Mesenteric fat pad (tissue), 1 donor: ENCODE measurements around the gene GALNT14. TPM values are rescaled to one million over a fixed set of nuclear protein-coding genes. Genes with fewer than 3 reads are reported as not detected.

ENCODE experiments used
- DNase-seq: peaks from one replicate; pipeline ENCODE4 v3.0.0-alpha.2; 2020; ENCODE audit warnings: low spot score
- total RNA-seq: library from RNA; stranded (reverse); fragmentation: NEBNext Ultra II Directional; extraction: Animal tissue kit (Norgen Biotek cat#: 25700); gene quantifications from one replicate; pipeline ENCODE4 v1.2.1, GENCODE V29; 2021
- donor health status: DM: yes; HTN: yes; CAD: no.

Gene GALNT14
- total RNA-seq, 1 donor from 2014 or later = 3.4 TPM

- DNase-seq = no peak
Observed at GRCh38 chr2:31088504-31089195, 49.6 kb downstream of the GALNT14 start.

- DNase-seq = no peak
Observed at GRCh38 chr2:31087491-31087890, 50.7 kb downstream of the GALNT14 start.

- DNase-seq = no peak
Observed at GRCh38 chr2:31086590-31086989, 51.6 kb downstream of the GALNT14 start.

- no peak for DNase-seq
Observed at GRCh38 chr2:31083234-31083993, 54.8 kb downstream of the GALNT14 start.

GRCh38 chr2:31082002-31082401, 56.2 kb downstream of the GALNT14 start:
- DNase-seq = no peak

GRCh38 chr2:31081492-31081891, 56.7 kb downstream of the GALNT14 start:
- no peak for DNase-seq

- no peak for DNase-seq
Observed at GRCh38 chr2:31080361-31080760, 57.9 kb downstream of the GALNT14 start.

- no peak for DNase-seq
Observed at GRCh38 chr2:31079665-31080064, 58.6 kb downstream of the GALNT14 start.

- no peak for DNase-seq
Observed at GRCh38 chr2:31078579-31079105, 59.6 kb downstream of the GALNT14 start.

GRCh38 chr2:31078011-31078410, 60.2 kb downstream of the GALNT14 start:
- no peak for DNase-seq

- DNase-seq = no peak
Observed at GRCh38 chr2:31075941-31076590, 62.2 kb downstream of the GALNT14 start.

- DNase-seq = no peak
Observed at GRCh38 chr2:31075431-31075830, 62.8 kb downstream of the GALNT14 start.

- peak; percentile 83 for DNase-seq
Observed at GRCh38 chr2:31071741-31072140, 66.5 kb downstream of the GALNT14 start.

GRCh38 chr2:31070339-31071125, 67.7 kb downstream of the GALNT14 start:
- peak; percentile 55 for DNase-seq

GRCh38 chr2:31069643-31070325, 68.5 kb downstream of the GALNT14 start:
- DNase-seq = peak; percentile 41

- no peak for DNase-seq
Observed at GRCh38 chr2:31067259-31067658, 71.0 kb downstream of the GALNT14 start.

- DNase-seq = peak; percentile 71
Observed at GRCh38 chr2:31066551-31066950, 71.7 kb downstream of the GALNT14 start.

- peak; percentile 59 for DNase-seq
Observed at GRCh38 chr2:31066086-31066485, 72.2 kb downstream of the GALNT14 start.

- peak; percentile 53 for DNase-seq
Observed at GRCh38 chr2:31065356-31065755, 72.9 kb downstream of the GALNT14 start.

GRCh38 chr2:31060397-31060796, 77.8 kb downstream of the GALNT14 start:
- no peak for DNase-seq
